Mammary epithelial cell (primary cell): ENCODE measurements around the gene PTK6.

Experiments
- EZH2 ChIP-seq: IDR thresholded peaks from 2 replicates; pipeline ENCODE4 v1.6.1; 2012; ENCODE audit warnings: low read length, inconsistent platforms, borderline replicate concordance
- TF ChIP-seq, protein P1 (sequence below), 2 donors: IDR thresholded peaks in 1 of 2; conservative IDR thresholded peaks in 1 of 2; 2 replicates each; pipeline ENCODE4 v1.5.1; 2011 to 2012; ENCODE audit warnings: inconsistent platforms in 2 of 2, low read length in 2 of 2, mild to moderate bottlenecking in 2 of 2, control low read depth in 1 of 2, low read depth in 1 of 2; ENCODE audit not compliant: insufficient read depth in 1 of 2; ENCODE audit errors: extremely low read depth in 1 of 2

DNA sequence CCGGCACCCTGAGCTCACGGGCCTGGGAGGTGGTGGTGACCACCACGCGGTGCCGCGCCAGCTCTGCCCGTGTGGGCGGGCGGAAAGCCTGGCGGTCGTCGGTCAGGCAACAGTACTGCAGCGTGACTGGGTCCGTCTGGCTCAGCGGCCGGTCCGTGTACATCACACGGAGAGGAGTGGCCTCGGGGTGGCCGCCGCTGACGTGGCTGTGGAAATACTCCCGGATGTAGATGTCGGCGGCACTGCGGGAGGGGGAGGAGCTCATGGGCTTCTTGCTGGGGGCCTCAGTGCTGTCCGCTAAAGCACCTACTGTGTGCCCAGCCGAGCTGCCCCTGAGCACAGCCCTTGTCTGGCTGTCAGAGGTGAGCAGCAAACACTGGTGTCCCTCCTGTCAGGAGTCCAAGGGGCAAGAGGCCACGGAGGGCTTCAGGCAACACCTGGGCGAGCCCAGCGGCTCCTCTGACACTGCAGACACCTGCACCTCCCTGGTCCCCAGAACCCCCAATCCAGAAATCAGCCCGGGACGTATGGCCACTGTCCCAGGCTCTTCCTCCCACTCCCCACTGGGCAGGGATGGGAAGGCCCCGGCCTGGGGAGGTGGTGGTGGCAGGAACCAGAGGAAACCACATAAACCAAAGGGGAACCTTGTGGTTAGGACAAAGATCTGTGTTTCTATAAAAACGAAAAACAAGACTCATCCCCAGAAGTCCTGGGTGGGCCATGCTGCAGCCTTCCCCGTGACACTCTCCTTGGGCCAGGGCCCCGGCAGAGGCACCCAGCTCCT is 30.4 kb upstream of the PTK6 start:
- TF ChIP-seq, protein P1, sequence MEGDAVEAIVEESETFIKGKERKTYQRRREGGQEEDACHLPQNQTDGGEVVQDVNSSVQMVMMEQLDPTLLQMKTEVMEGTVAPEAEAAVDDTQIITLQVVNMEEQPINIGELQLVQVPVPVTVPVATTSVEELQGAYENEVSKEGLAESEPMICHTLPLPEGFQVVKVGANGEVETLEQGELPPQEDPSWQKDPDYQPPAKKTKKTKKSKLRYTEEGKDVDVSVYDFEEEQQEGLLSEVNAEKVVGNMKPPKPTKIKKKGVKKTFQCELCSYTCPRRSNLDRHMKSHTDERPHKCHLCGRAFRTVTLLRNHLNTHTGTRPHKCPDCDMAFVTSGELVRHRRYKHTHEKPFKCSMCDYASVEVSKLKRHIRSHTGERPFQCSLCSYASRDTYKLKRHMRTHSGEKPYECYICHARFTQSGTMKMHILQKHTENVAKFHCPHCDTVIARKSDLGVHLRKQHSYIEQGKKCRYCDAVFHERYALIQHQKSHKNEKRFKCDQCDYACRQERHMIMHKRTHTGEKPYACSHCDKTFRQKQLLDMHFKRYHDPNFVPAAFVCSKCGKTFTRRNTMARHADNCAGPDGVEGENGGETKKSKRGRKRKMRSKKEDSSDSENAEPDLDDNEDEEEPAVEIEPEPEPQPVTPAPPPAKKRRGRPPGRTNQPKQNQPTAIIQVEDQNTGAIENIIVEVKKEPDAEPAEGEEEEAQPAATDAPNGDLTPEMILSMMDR (conservative IDR thresholded peaks at IDR 0.05 in 1 of 2, IDR thresholded peaks at IDR 0.05 in 1 of 2; ENCODE audit: extremely low read depth in 1 of 2, insufficient read depth in 1 of 2, low read depth in 1 of 2, low read length in 2 of 2) = no peak
- no peak for TF ChIP-seq EZH2
